Stimulated activated CD4-positive, alpha-beta T cell treated with anti-CD3 and anti-CD28 coated beads, Interleukin-12 subunit alpha, Interleukin-12 subunit beta, amount 100 ng/mL, for 24 hours (primary cell): ENCODE data around the gene TUBB2A.
A peak's percentile ranks its signal among the peaks of the same experiment; 100 is the strongest.
"Not testable (repeated sequence)": the region's sequence is repeated elsewhere in the genome, so short reads cannot be mapped to it uniquely, and the experiment has no call there.

Experiments used
- DNase-seq, 2 experiments: peaks; one replicate each; pipeline ENCODE4 v3.0.0-alpha.2; 2020; ENCODE audit warnings: low read depth in 2 of 2

Gene TUBB2A

GRCh38 chr6:3157131-3157933 is at the start of gene TUBB2A:
Gene TUBB2A, minus strand, starts transcription at chr6:3157544. Its CDS starts 81 bp downstream, at chr6:3157463.
- DNase-seq = peak; percentile 67 to 75

GRCh38 chr6:3206339-3207015 is 49.1 kb upstream of the TUBB2A start:
- DNase-seq = no peak

GRCh38 chr6:3205913-3206312 is 48.6 kb upstream of the TUBB2A start:
- DNase-seq = no peak

GRCh38 chr6:3204921-3205320 is 47.6 kb upstream of the TUBB2A start:
- no peak for DNase-seq

GRCh38 chr6:3202999-3203696 is 45.8 kb upstream of the TUBB2A start:
- no peak for DNase-seq

- no peak for DNase-seq
Observed at GRCh38 chr6:3201388-3201787, 44.0 kb upstream of the TUBB2A start.

GRCh38 chr6:3200682-3201081 is 43.3 kb upstream of the TUBB2A start:
- no peak for DNase-seq

GRCh38 chr6:3199382-3199781 is 42.0 kb upstream of the TUBB2A start:
- DNase-seq = no peak

GRCh38 chr6:3197734-3198133 is 40.4 kb upstream of the TUBB2A start:
- DNase-seq = not testable (repeated sequence)

- DNase-seq = no peak
Observed at GRCh38 chr6:3196770-3197169, 39.4 kb upstream of the TUBB2A start.

- DNase-seq = no peak
Observed at GRCh38 chr6:3195695-3196497, 38.6 kb upstream of the TUBB2A start.

- no peak for DNase-seq
Observed at GRCh38 chr6:3195420-3195694, 38.0 kb upstream of the TUBB2A start.

- no peak for DNase-seq
Observed at GRCh38 chr6:3194535-3195419, 37.4 kb upstream of the TUBB2A start.

GRCh38 chr6:3193102-3193849 is 35.9 kb upstream of the TUBB2A start:
- DNase-seq = no peak

- no peak for DNase-seq
Observed at GRCh38 chr6:3190779-3191178, 33.4 kb upstream of the TUBB2A start.

GRCh38 chr6:3190056-3190455 is 32.7 kb upstream of the TUBB2A start:
- no peak for DNase-seq

GRCh38 chr6:3189192-3189591 is 31.8 kb upstream of the TUBB2A start:
- not testable (repeated sequence) for DNase-seq

GRCh38 chr6:3188262-3188661 is 30.9 kb upstream of the TUBB2A start:
- DNase-seq = no peak

- DNase-seq = no peak
Observed at GRCh38 chr6:3186974-3187382, 29.6 kb upstream of the TUBB2A start.

GRCh38 chr6:3183066-3183465 is 25.7 kb upstream of the TUBB2A start:
- no peak for DNase-seq
